Measurements from ENCODE around the gene IGSF21. TPM values are rescaled to one million over a fixed set of nuclear protein-coding genes. Genes with fewer than 3 reads are reported as not detected.
"Not testable (repeated sequence)": the region's sequence is repeated elsewhere in the genome, so short reads cannot be mapped to it uniquely, and the experiment has no call there.

Gene IGSF21
- total RNA-seq, 1 donor: not detected

DNA sequence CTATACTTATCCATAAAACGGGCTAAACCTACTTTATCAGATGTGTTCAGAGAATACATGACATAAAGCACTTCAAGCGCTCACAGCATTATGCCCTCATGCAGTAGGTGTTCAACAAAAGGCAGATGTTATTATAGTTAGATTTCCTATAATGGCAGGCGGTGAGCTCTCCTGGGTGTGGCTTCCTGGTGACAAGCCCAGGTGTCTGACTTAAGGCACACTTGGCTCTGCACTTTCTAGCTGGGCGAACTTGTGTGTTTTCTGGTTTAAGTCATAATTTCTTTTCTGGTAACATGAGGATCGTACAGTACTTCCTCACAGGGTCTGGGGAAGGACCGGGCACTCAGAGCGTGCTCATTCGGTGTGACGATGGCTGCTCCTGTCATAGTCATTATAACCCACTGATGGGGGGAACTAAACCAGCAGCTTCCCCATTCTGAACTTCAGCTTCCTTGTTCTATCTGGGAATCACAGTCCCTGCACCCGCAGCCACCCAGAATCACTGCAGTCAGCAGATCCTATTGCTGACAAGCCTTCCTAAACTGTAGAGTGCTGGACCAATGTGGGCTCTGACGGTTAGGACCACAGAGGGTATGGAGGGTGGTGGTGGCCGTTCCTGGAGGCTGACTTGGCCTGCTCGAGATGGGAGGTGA lies 52.8 kb downstream of the IGSF21 start:
- Histone ChIP-seq H3K4me1 (ENCODE audit: insufficient read depth, low read length) (no peaks in the 10 kb centered on the region), H3K9me3 (ENCODE audit: low read depth, low read length) (no peaks in the 10 kb centered on the region), H3K36me3 (ENCODE audit: insufficient read depth, low read length) (no peaks in the 10 kb centered on the region), H2AFZ (ENCODE audit: low read length) (no peak overlapping the region), H3K27me3 (ENCODE audit: insufficient read depth, low read length) (no peaks in the 10 kb centered on the region), H3K79me2 (ENCODE audit: insufficient read depth, low read length) (no peaks in the 10 kb centered on the region), H3K4me3 (ENCODE audit: insufficient read depth, low read length) (no peak overlapping the region), H3K27ac (ENCODE audit: low read depth, low read length) (no peak overlapping the region), H4K20me1 (ENCODE audit: insufficient read depth, low read length) (no peaks in the 10 kb centered on the region), H3K4me2 (ENCODE audit: insufficient read depth, low read length) (no peak overlapping the region)
- no peak for DNase-seq (ENCODE audit: insufficient read length, low spot score, missing footprints)
- no peak for TF ChIP-seq CTCF (IDR thresholded peaks at IDR 0.05; ENCODE audit: extremely low read depth, low read depth, low read length)

- no peak overlapping the region for H3K4me2 ChIP-seq (ENCODE audit: insufficient read depth, low read length)
- no peaks in the 10 kb centered on the region for H4K20me1 ChIP-seq (ENCODE audit: insufficient read depth, low read length)
- H3K4me1 ChIP-seq (ENCODE audit: insufficient read depth, low read length): no peaks in the 10 kb centered on the region
- no peaks in the 10 kb centered on the region for H3K27me3 ChIP-seq (ENCODE audit: insufficient read depth, low read length)
- H3K36me3 ChIP-seq (ENCODE audit: insufficient read depth, low read length): no peaks in the 10 kb centered on the region
- no peak overlapping the region for H3K4me3 ChIP-seq (ENCODE audit: insufficient read depth, low read length)
- no peak overlapping the region for H2AFZ ChIP-seq (ENCODE audit: low read length)
- DNase-seq (ENCODE audit: insufficient read length, low spot score, missing footprints): no peak
- no peak for TF ChIP-seq CTCF (IDR thresholded peaks at IDR 0.05; ENCODE audit: extremely low read depth, low read depth, low read length)
- no peak overlapping the region for H3K27ac ChIP-seq (ENCODE audit: low read depth, low read length)
- no peaks in the 10 kb centered on the region for H3K79me2 ChIP-seq (ENCODE audit: insufficient read depth, low read length)
- no peaks in the 10 kb centered on the region for H3K9me3 ChIP-seq (ENCODE audit: low read depth, low read length)
These were observed 54.1 kb downstream of the IGSF21 start for GRCh38 chr1:18161690-18162089.

GRCh38 chr1:18165640-18166039 lies 58.0 kb downstream of the IGSF21 start:
- not testable (repeated sequence) for H3K36me3 ChIP-seq (ENCODE audit: insufficient read depth, low read length); H4K20me1 ChIP-seq (ENCODE audit: insufficient read depth, low read length); DNase-seq (ENCODE audit: insufficient read length, low spot score, missing footprints); H3K79me2 ChIP-seq (ENCODE audit: insufficient read depth, low read length); H3K4me1 ChIP-seq (ENCODE audit: insufficient read depth, low read length); H3K4me2 ChIP-seq (ENCODE audit: insufficient read depth, low read length); H3K27me3 ChIP-seq (ENCODE audit: insufficient read depth, low read length); H3K9me3 ChIP-seq (ENCODE audit: low read depth, low read length); H3K4me3 ChIP-seq (ENCODE audit: insufficient read depth, low read length); H3K27ac ChIP-seq (ENCODE audit: low read depth, low read length); H2AFZ ChIP-seq (ENCODE audit: low read length)

- Histone ChIP-seq H4K20me1 (ENCODE audit: insufficient read depth, low read length) (no peaks in the 10 kb centered on the region), H3K36me3 (ENCODE audit: insufficient read depth, low read length) (no peaks in the 10 kb centered on the region), H3K27me3 (ENCODE audit: insufficient read depth, low read length) (no peaks in the 10 kb centered on the region), H3K9me3 (ENCODE audit: low read depth, low read length) (no peaks in the 10 kb centered on the region), H2AFZ (ENCODE audit: low read length) (no peak overlapping the region), H3K27ac (ENCODE audit: low read depth, low read length) (no peak overlapping the region), H3K4me1 (ENCODE audit: insufficient read depth, low read length) (no peaks in the 10 kb centered on the region), H3K79me2 (ENCODE audit: insufficient read depth, low read length) (no peaks in the 10 kb centered on the region), H3K4me3 (ENCODE audit: insufficient read depth, low read length) (no peak overlapping the region), H3K4me2 (ENCODE audit: insufficient read depth, low read length) (no peak overlapping the region)
- DNase-seq (ENCODE audit: insufficient read length, low spot score, missing footprints): no peak
- TF ChIP-seq CTCF (IDR thresholded peaks at IDR 0.05; ENCODE audit: extremely low read depth, low read depth, low read length): no peak
These were observed 58.7 kb downstream of the IGSF21 start for GRCh38 chr1:18166341-18166740.
